ENCODE data around the gene CPN1.

The CPN1 gene

GRCh38 chr10:100122780-100123179, 41.1 kb upstream of the CPN1 start:
- H3K4me3 ChIP-seq (ENCODE audit: low read depth, low read length), result no peak overlapping the region
- TF ChIP-seq, protein P1, sequence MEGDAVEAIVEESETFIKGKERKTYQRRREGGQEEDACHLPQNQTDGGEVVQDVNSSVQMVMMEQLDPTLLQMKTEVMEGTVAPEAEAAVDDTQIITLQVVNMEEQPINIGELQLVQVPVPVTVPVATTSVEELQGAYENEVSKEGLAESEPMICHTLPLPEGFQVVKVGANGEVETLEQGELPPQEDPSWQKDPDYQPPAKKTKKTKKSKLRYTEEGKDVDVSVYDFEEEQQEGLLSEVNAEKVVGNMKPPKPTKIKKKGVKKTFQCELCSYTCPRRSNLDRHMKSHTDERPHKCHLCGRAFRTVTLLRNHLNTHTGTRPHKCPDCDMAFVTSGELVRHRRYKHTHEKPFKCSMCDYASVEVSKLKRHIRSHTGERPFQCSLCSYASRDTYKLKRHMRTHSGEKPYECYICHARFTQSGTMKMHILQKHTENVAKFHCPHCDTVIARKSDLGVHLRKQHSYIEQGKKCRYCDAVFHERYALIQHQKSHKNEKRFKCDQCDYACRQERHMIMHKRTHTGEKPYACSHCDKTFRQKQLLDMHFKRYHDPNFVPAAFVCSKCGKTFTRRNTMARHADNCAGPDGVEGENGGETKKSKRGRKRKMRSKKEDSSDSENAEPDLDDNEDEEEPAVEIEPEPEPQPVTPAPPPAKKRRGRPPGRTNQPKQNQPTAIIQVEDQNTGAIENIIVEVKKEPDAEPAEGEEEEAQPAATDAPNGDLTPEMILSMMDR (IDR thresholded peaks at IDR 0.05; ENCODE audit: low read depth, low read length), result no peak
- DNase-seq (ENCODE audit: low read depth), result no peak

DNA sequence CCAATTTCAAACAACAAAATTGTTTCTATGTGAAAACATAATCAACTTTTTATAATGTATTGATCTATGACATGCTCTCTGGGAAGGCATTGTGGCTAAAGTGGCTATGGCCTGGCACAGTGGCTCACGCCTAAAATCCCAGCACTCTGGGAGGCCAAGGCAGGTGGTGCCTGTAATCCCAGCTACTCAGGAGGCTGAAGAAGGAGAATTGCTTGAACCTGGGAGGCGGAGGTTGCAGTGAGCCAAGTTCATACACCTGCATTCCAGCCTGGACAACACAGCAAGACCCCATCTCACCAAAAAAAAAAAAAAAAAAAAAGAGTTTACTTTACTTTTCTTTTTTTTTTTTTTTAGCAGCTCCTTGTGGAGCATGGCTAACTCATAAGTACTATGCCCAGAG, 38.9 kb upstream of the CPN1 start:
- no peak for TF ChIP-seq POLR2A (IDR thresholded peaks at IDR 0.05; ENCODE audit: extremely low read depth, insufficient read length)
- TF ChIP-seq, protein P1 (IDR thresholded peaks at IDR 0.05; ENCODE audit: low read depth, low read length), result no peak
- no peak for TF ChIP-seq MAX (IDR thresholded peaks at IDR 0.05; ENCODE audit: low read depth, low read length)
- no peak for TF ChIP-seq MYC (IDR thresholded peaks at IDR 0.05; ENCODE audit: low read depth, low read length)
- no peak overlapping the region for H3K4me3 ChIP-seq (ENCODE audit: low read depth, low read length)
- DNase-seq (ENCODE audit: low read depth), result no peak

GRCh38 chr10:100119726-100120125, 38.1 kb upstream of the CPN1 start:
- no peak overlapping the region for H3K4me3 ChIP-seq (ENCODE audit: low read depth, low read length)
- TF ChIP-seq POLR2A (IDR thresholded peaks at IDR 0.05; ENCODE audit: extremely low read depth, insufficient read length) (no peak), MAX (IDR thresholded peaks at IDR 0.05; ENCODE audit: low read depth, low read length) (no peak), MYC (IDR thresholded peaks at IDR 0.05; ENCODE audit: low read depth, low read length) (no peak)
- TF ChIP-seq, protein P1 (IDR thresholded peaks at IDR 0.05; ENCODE audit: low read depth, low read length), result no peak
- DNase-seq (ENCODE audit: low read depth), result no peak

- TF ChIP-seq, protein P1 (IDR thresholded peaks at IDR 0.05; ENCODE audit: low read depth, low read length), result no peak
- TF ChIP-seq MAX (IDR thresholded peaks at IDR 0.05; ENCODE audit: low read depth, low read length) (no peak), MYC (IDR thresholded peaks at IDR 0.05; ENCODE audit: low read depth, low read length) (no peak), POLR2A (IDR thresholded peaks at IDR 0.05; ENCODE audit: extremely low read depth, insufficient read length) (no peak)
- no peak for DNase-seq (ENCODE audit: low read depth)
- H3K4me3 ChIP-seq (ENCODE audit: low read depth, low read length), result no peak overlapping the region
These were observed 33.5 kb upstream of the CPN1 start for GRCh38 chr10:100114976-100115770.

- no peak overlapping the region for H3K4me3 ChIP-seq (ENCODE audit: low read depth, low read length)
- TF ChIP-seq MAX (IDR thresholded peaks at IDR 0.05; ENCODE audit: low read depth, low read length) (no peak), MYC (IDR thresholded peaks at IDR 0.05; ENCODE audit: low read depth, low read length) (no peak), POLR2A (IDR thresholded peaks at IDR 0.05; ENCODE audit: extremely low read depth, insufficient read length) (no peak)
- TF ChIP-seq, protein P1 (IDR thresholded peaks at IDR 0.05; ENCODE audit: low read depth, low read length), result no peak
- DNase-seq (ENCODE audit: low read depth), result no peak
These were observed 32.8 kb upstream of the CPN1 start for GRCh38 chr10:100114460-100114859.

All from NB4 (cell line).